ENCODE results near the gene LEAP2. TPM values are rescaled to one million over a fixed set of nuclear protein-coding genes. Genes with fewer than 3 reads are reported as not detected.

The LEAP2 gene
- total and polyA plus RNA-seq, 10 of the 15 experiments (the other 5 are each of a cell fraction or from before 2014, with no cell fraction given) = 1.9 to 8.8 (median 2.3) TPM

DNA sequence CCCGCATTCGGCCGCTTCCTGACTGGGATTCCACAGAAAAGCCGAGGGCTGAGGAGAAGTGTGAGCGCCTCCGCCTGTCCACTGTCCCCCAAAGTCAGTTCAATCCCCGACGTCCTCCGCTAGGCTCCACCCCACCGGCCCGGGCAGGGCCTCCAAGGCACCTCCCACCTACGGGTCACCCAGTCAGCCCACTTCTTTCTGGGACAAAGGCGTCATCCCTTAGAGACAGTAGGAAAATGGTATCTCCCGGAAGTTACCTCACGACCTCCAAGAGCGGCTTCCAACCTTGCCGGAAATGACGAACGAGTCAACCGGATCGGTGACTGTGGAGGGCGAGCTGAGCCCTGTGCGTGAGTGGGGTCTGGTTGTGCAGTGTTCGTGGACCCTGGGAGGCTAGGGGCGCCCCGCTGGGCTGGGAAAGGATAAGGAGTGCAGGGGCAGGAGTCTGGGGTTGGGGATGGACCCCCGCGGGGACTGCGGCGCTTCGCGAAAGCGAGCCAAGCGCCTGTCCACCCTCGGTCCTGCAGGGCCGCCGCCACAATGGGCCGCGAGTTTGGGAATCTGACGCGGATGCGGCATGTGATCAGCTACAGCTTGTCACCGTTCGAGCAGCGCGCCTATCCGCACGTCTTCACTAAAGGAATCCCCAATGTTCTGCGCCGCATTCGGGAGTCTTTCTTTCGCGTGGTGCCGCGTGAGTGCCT, 7.0 kb upstream of the LEAP2 start, which contains the start of the genes GDF9 and UQCRQ (continued):
- no peak for TF ChIP-seq ZBTB33 (IDR thresholded peaks at IDR 0.05)
- TF ChIP-seq, protein P1, sequence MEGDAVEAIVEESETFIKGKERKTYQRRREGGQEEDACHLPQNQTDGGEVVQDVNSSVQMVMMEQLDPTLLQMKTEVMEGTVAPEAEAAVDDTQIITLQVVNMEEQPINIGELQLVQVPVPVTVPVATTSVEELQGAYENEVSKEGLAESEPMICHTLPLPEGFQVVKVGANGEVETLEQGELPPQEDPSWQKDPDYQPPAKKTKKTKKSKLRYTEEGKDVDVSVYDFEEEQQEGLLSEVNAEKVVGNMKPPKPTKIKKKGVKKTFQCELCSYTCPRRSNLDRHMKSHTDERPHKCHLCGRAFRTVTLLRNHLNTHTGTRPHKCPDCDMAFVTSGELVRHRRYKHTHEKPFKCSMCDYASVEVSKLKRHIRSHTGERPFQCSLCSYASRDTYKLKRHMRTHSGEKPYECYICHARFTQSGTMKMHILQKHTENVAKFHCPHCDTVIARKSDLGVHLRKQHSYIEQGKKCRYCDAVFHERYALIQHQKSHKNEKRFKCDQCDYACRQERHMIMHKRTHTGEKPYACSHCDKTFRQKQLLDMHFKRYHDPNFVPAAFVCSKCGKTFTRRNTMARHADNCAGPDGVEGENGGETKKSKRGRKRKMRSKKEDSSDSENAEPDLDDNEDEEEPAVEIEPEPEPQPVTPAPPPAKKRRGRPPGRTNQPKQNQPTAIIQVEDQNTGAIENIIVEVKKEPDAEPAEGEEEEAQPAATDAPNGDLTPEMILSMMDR (IDR thresholded peaks at IDR 0.05 in 2 of 3, conservative IDR thresholded peaks at IDR 0.05 in 1 of 3; ENCODE audit: control insufficient read depth in 2 of 3, extremely low read depth in 1 of 3, insufficient read depth in 1 of 3, low read depth in 3 of 3, low read length in 3 of 3) = peak; percentile 10 to 48 (median 18); a peak in 3 of 6 replicates
- TF ChIP-seq SIX5 (IDR thresholded peaks at IDR 0.05; ENCODE audit: low read depth, low read length, severe bottlenecking) = peak; percentile 60
- TF ChIP-seq BMI1 (IDR thresholded peaks at IDR 0.05; ENCODE audit: borderline replicate concordance) = no peak
- TF ChIP-seq NBN (IDR thresholded peaks at IDR 0.05) = peak; percentile 93
- TF ChIP-seq BACH1 (IDR thresholded peaks at IDR 0.05; ENCODE audit: borderline replicate concordance) = peak; percentile 76
- peak; percentile 96 for TF ChIP-seq PML (IDR thresholded peaks at IDR 0.05; ENCODE audit: low read length)
- TF ChIP-seq, protein P2, sequence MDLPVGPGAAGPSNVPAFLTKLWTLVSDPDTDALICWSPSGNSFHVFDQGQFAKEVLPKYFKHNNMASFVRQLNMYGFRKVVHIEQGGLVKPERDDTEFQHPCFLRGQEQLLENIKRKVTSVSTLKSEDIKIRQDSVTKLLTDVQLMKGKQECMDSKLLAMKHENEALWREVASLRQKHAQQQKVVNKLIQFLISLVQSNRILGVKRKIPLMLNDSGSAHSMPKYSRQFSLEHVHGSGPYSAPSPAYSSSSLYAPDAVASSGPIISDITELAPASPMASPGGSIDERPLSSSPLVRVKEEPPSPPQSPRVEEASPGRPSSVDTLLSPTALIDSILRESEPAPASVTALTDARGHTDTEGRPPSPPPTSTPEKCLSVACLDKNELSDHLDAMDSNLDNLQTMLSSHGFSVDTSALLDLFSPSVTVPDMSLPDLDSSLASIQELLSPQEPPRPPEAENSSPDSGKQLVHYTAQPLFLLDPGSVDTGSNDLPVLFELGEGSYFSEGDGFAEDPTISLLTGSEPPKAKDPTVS (IDR thresholded peaks at IDR 0.05; ENCODE audit: low read depth, low read length) = no peak
- no peak for TF ChIP-seq ZSCAN29 (IDR thresholded peaks at IDR 0.05)
- TF ChIP-seq, protein P3, sequence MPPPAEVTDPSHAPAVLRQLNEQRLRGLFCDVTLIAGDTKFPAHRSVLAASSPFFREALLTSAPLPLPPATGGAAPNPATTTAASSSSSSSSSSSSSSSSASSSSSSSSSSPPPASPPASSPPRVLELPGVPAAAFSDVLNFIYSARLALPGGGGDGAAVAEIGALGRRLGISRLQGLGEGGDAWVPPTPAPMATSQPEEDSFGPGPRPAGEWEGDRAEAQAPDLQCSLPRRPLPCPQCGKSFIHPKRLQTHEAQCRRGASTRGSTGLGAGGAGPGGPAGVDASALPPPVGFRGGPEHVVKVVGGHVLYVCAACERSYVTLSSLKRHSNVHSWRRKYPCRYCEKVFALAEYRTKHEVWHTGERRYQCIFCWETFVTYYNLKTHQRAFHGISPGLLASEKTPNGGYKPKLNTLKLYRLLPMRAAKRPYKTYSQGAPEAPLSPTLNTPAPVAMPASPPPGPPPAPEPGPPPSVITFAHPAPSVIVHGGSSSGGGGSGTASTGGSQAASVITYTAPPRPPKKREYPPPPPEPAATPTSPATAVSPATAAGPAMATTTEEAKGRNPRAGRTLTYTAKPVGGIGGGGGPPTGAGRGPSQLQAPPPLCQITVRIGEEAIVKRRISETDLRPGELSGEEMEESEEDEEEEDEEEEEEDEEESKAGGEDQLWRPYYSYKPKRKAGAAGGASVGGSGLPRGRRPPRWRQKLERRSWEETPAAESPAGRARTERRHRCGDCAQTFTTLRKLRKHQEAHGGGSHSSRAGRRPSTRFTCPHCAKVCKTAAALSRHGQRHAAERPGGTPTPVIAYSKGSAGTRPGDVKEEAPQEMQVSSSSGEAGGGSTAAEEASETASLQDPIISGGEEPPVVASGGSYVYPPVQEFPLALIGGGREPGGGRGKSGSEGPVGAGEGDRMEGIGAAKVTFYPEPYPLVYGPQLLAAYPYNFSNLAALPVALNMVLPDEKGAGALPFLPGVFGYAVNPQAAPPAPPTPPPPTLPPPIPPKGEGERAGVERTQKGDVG (CRISPR knock-in tag; IDR thresholded peaks at IDR 0.05) = no peak
- TF ChIP-seq, protein P4, sequence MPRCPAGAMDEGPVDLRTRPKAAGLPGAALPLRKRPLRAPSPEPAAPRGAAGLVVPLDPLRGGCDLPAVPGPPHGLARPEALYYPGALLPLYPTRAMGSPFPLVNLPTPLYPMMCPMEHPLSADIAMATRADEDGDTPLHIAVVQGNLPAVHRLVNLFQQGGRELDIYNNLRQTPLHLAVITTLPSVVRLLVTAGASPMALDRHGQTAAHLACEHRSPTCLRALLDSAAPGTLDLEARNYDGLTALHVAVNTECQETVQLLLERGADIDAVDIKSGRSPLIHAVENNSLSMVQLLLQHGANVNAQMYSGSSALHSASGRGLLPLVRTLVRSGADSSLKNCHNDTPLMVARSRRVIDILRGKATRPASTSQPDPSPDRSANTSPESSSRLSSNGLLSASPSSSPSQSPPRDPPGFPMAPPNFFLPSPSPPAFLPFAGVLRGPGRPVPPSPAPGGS (IDR thresholded peaks at IDR 0.05; ENCODE audit: borderline replicate concordance, insufficient read depth, low read depth, low read length, poor library complexity, severe bottlenecking) = no peak
- peak; percentile 96 for TF ChIP-seq FOXK2 (IDR thresholded peaks at IDR 0.05)
- no peak for TF ChIP-seq STAT1 (conservative IDR thresholded peaks at IDR 0.05)
- no peak for TF ChIP-seq FOXM1 (IDR thresholded peaks at IDR 0.05; ENCODE audit: low read depth, low read length)

All from GM12878 (cell line).